Motor neuron (in vitro differentiated cells): ENCODE measurements around the gene MC2R. TPM values are rescaled to one million over a fixed set of nuclear protein-coding genes. Genes with fewer than 3 reads are reported as not detected.
A peak's percentile ranks its signal among the peaks of the same experiment; 100 is the strongest.

Experiments used
- ATAC-seq, 8 experiments: fragments of 200-7000 bp; cut with Tn5 transposase; replicated peaks in 6 of 8; 2 replicates each; pipeline ENCODE4 v1.8.0; 2021; ENCODE audit warnings: mild to moderate bottlenecking in 8 of 8, moderate library complexity in 8 of 8
- H3K27ac ChIP-seq, 2 donors: fragments of 250-450 bp; sonication (Bioruptor Pico); 2 replicates each; pipeline ENCODE4 v1.9.0; 2021; ENCODE audit warnings: antibody characterized with exemption in 2 of 2, mild to moderate bottlenecking in 2 of 2, moderate library complexity in 1 of 2
- H3K4me1 ChIP-seq, 2 donors: fragments of 250-450 bp; sonication (Bioruptor Pico); replicated peaks in 1 of 2; 2 replicates each; pipeline ENCODE4 v1.6.1; 2021; ENCODE audit warnings: antibody characterized with exemption in 2 of 2, mild to moderate bottlenecking in 2 of 2, moderate library complexity in 1 of 2
- H3K4me3 ChIP-seq, 5 donors: fragments of 250-450 bp; sonication (Bioruptor Pico); 2 replicates each; pipeline ENCODE4 v1.9.0; 2021; ENCODE audit warnings: antibody characterized with exemption in 5 of 5, mild to moderate bottlenecking in 5 of 5, moderate library complexity in 4 of 5
- WGBS, 10 experiments: fragments of 450-650 bp; shearing (Covaris generic); methylation state at CpG; one replicate each; pipeline ENCODE4 v1.0.0; 2022; 5-methylcytosine and 5-hydroxymethylcytosine counted together
- in situ Hi-C, 9 experiments: fragments of 400-800 bp; cut with MboI; loops; one replicate each; pipeline ENCODE4 v1.15.0; 2021; ENCODE audit warnings: low sequenced_read_pairs in 9 of 9, low pct_unique_long_range_greater_than_20kb in 2 of 9; ENCODE audit not compliant: unreplicated experiment in 9 of 9
- total RNA-seq, 8 experiments: library from RNA; unstranded; fragments of 300-600 nt; gene quantifications; 2 replicates each; pipeline versions ENCODE4 v1.2.3 to v1.2.4, GENCODE V29; 2022

The MC2R gene
- total RNA-seq, 8 experiments from 2014 or later: 0.05 to 0.52 (median 0.16) TPM; not detected in 4

GRCh38 chr18:13890761-13891361 lies 24.5 kb downstream of the MC2R start:
- WGBS, 10 experiments: 0 to 93% (median 80%) methylated on average over 1 to 8 of the region's 8 CpGs; no CpG with 5 or more reads in 1 of the 10 experiments

GRCh38 chr18:13889671-13890070 lies 25.7 kb downstream of the MC2R start:
- peak in 2 of 8 experiments; percentile 52 to 61 for ATAC-seq
- 0 to 89% (median 31%) methylated on average over 1 to 2 of the region's 2 CpGs; no CpG with 5 or more reads in 3 of the 10 experiments for WGBS, 10 experiments
- Histone ChIP-seq H3K4me3 (no peak overlapping the region), H3K27ac (no peak overlapping the region), H3K4me1 (no peaks in the 10 kb centered on the region)
- in situ Hi-C loops: no loop called here

More at GRCh38 chr18:13890761-13891361, 24.5 kb downstream of the MC2R start:
- ATAC-seq: peak in 3 of 8 experiments; percentile 45 to 74 (median 73)
- in situ Hi-C loops: no loop called here
- Histone ChIP-seq H3K4me1 (no peaks in the 10 kb centered on the region), H3K4me3 (no peak overlapping the region), H3K27ac (no peak overlapping the region)

- Histone ChIP-seq H3K27ac (no peak overlapping the region), H3K4me1 (no peaks in the 10 kb centered on the region), H3K4me3 (no peak overlapping the region)
- no peak for ATAC-seq
- in situ Hi-C loops: no loop called here
- WGBS, 10 experiments: 8 to 100% (median 56%) methylated on average over 1 to 4 of the region's 5 CpGs; no CpG with 5 or more reads in 4 of the 10 experiments
Observed at GRCh38 chr18:13888191-13888716, 27.1 kb downstream of the MC2R start.

GRCh38 chr18:13885009-13885408 lies 30.3 kb downstream of the MC2R start:
- no peak overlapping the region for H3K4me3 ChIP-seq
- no peaks in the 10 kb centered on the region for H3K4me1 ChIP-seq
- WGBS, 10 experiments: 13 to 100% (median 90%) methylated on average over 1 to 11 of the region's 14 CpGs; no CpG with 5 or more reads in 2 of the 10 experiments
- no peak overlapping the region for H3K27ac ChIP-seq
- ATAC-seq: no peak
- in situ Hi-C loops: no loop called here

- in situ Hi-C loops: no loop called here
- ATAC-seq: no peak
- no peak overlapping the region for H3K4me3 ChIP-seq
- WGBS, 10 experiments: 20% methylated on average over 1 of the region's 1 CpG; no CpG with 5 or more reads in 7 of the 10 experiments
- no peak overlapping the region for H3K27ac ChIP-seq
- H3K4me1 ChIP-seq: no peaks in the 10 kb centered on the region
Observed at GRCh38 chr18:13879937-13880336, 35.4 kb downstream of the MC2R start.

- Histone ChIP-seq H3K27ac (no peak overlapping the region), H3K4me3 (no peak overlapping the region), H3K4me1 (no peaks in the 10 kb centered on the region)
- in situ Hi-C loops: no loop called here
- WGBS, 10 experiments: 17 to 86% (median 73%) methylated on average over 1 to 6 of the region's 7 CpGs; no CpG with 5 or more reads in 4 of the 10 experiments
- no peak for ATAC-seq
Observed at GRCh38 chr18:13879492-13879891, 35.8 kb downstream of the MC2R start.

GRCh38 chr18:13878857-13879256 lies 36.5 kb downstream of the MC2R start:
- Histone ChIP-seq H3K4me3 (no peak overlapping the region), H3K27ac (no peak overlapping the region), H3K4me1 (no peaks in the 10 kb centered on the region)
- in situ Hi-C loops: no loop called here
- ATAC-seq: no peak
- 25 to 80% (median 56%) methylated on average over 1 to 2 of the region's 2 CpGs; no CpG with 5 or more reads in 3 of the 10 experiments for WGBS, 10 experiments

GRCh38 chr18:13877157-13877556 lies 38.2 kb downstream of the MC2R start:
- H3K27ac ChIP-seq: no peak overlapping the region
- H3K4me1 ChIP-seq: no peaks in the 10 kb centered on the region
- in situ Hi-C loops: no loop called here
- no peak overlapping the region for H3K4me3 ChIP-seq
- ATAC-seq: peak in 3 of 8 experiments; percentile 29 to 72 (median 70)
- WGBS, 10 experiments: 0 to 100% (median 66%) methylated on average over 1 to 4 of the region's 4 CpGs

- in situ Hi-C loops: no loop called here
- ATAC-seq: no peak
- WGBS, 10 experiments: 15 to 89% (median 70%) methylated on average over 1 to 4 of the region's 4 CpGs
- H3K27ac ChIP-seq: no peak overlapping the region
- no peak overlapping the region for H3K4me3 ChIP-seq
- no peaks in the 10 kb centered on the region for H3K4me1 ChIP-seq
Observed at GRCh38 chr18:13874558-13874957, 40.8 kb downstream of the MC2R start.

- Histone ChIP-seq H3K4me3 (no peak overlapping the region), H3K27ac (no peak overlapping the region), H3K4me1 (no peaks in the 10 kb centered on the region)
- no peak for ATAC-seq
- WGBS, 10 experiments: 15 to 69% (median 53%) methylated on average over 1 to 5 of the region's 5 CpGs; no CpG with 5 or more reads in 2 of the 10 experiments
- in situ Hi-C loops: no loop called here
Observed at GRCh38 chr18:13872932-13873331, 42.4 kb downstream of the MC2R start.

- in situ Hi-C loops: no loop called here
- Histone ChIP-seq H3K4me3 (no peak overlapping the region), H3K4me1 (no peaks in the 10 kb centered on the region), H3K27ac (no peak overlapping the region)
- ATAC-seq: no peak
- WGBS, 10 experiments: 0 to 88% (median 50%) methylated on average over 1 to 14 of the region's 14 CpGs
Observed at GRCh38 chr18:13872373-13872772, 43.0 kb downstream of the MC2R start.

- WGBS, 10 experiments: 0 to 69% (median 25%) methylated on average over 2 to 5 of the region's 13 CpGs; no CpG with 5 or more reads in 6 of the 10 experiments
- Histone ChIP-seq H3K4me1 (no peaks in the 10 kb centered on the region), H3K27ac (no peak overlapping the region), H3K4me3 (no peak overlapping the region)
- in situ Hi-C loops: no loop called here
- peak in 1 of 8 experiments; percentile 31 for ATAC-seq
Observed at GRCh38 chr18:13871701-13872100, 43.6 kb downstream of the MC2R start.

- H3K4me3 ChIP-seq: peak overlapping the region in 4 of 5 donors; percentile 18 to 25 (median 20)
- in situ Hi-C loops: no loop called here
- H3K4me1 ChIP-seq: no peaks in the 10 kb centered on the region
- H3K27ac ChIP-seq: no peak overlapping the region
- ATAC-seq: peak in 5 of 8 experiments; percentile 26 to 71 (median 34)
- 0 to 15% (median 5%) methylated on average over 4 to 9 of the region's 51 CpGs; no CpG with 5 or more reads in 4 of the 10 experiments for WGBS, 10 experiments
Observed at GRCh38 chr18:13868501-13869271, 46.6 kb downstream of the MC2R start.
